ENCODE results near the gene DEFB129.
"Not testable (repeated sequence)": the region's sequence is repeated elsewhere in the genome, so short reads cannot be mapped to it uniquely, and the experiment has no call there.

Gene DEFB129

GRCh38 chr20:237489-237888 is 10.4 kb downstream of the DEFB129 start:
- H3K4me3 ChIP-seq (ENCODE audit: low read depth, low read length), result peak overlapping the region; percentile 22
- TF ChIP-seq POLR2A (IDR thresholded peaks at IDR 0.05; ENCODE audit: extremely low read depth, insufficient read length), result no peak
- TF ChIP-seq, protein P1, sequence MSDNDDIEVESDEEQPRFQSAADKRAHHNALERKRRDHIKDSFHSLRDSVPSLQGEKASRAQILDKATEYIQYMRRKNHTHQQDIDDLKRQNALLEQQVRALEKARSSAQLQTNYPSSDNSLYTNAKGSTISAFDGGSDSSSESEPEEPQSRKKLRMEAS (IDR thresholded peaks at IDR 0.05; ENCODE audit: low read depth, low read length), result no peak
- TF ChIP-seq, protein P2, sequence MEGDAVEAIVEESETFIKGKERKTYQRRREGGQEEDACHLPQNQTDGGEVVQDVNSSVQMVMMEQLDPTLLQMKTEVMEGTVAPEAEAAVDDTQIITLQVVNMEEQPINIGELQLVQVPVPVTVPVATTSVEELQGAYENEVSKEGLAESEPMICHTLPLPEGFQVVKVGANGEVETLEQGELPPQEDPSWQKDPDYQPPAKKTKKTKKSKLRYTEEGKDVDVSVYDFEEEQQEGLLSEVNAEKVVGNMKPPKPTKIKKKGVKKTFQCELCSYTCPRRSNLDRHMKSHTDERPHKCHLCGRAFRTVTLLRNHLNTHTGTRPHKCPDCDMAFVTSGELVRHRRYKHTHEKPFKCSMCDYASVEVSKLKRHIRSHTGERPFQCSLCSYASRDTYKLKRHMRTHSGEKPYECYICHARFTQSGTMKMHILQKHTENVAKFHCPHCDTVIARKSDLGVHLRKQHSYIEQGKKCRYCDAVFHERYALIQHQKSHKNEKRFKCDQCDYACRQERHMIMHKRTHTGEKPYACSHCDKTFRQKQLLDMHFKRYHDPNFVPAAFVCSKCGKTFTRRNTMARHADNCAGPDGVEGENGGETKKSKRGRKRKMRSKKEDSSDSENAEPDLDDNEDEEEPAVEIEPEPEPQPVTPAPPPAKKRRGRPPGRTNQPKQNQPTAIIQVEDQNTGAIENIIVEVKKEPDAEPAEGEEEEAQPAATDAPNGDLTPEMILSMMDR (IDR thresholded peaks at IDR 0.05; ENCODE audit: low read depth, low read length), result no peak
- TF ChIP-seq MYC (IDR thresholded peaks at IDR 0.05; ENCODE audit: low read depth, low read length), result no peak
- peak; percentile 87 for DNase-seq (ENCODE audit: low read depth)

DNA sequence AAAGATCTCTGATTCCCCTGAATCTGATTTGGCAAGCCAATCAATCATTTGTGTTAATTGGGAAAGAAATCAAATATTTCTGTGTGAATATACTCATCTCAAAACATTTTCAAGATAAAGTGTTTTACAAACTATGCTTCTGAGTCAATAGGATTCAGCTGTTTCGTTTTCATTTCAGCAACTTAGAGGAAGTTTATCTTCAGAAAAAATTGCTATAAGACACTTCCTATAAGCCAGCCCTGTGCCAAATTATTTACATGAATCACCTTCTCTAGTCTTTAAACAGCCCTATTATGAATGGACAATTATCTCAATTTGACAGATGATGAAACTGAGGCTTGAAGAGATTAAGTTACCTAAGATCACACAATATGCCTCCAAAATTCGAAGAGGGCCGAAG is 10.9 kb downstream of the DEFB129 start:
- TF ChIP-seq, protein P1 (IDR thresholded peaks at IDR 0.05; ENCODE audit: low read depth, low read length), result no peak
- TF ChIP-seq MYC (IDR thresholded peaks at IDR 0.05; ENCODE audit: low read depth, low read length), result no peak
- TF ChIP-seq POLR2A (IDR thresholded peaks at IDR 0.05; ENCODE audit: extremely low read depth, insufficient read length), result no peak
- TF ChIP-seq, protein P2 (IDR thresholded peaks at IDR 0.05; ENCODE audit: low read depth, low read length), result no peak
- DNase-seq (ENCODE audit: low read depth), result peak; percentile 44
- peak overlapping the region; percentile 22 for H3K4me3 ChIP-seq (ENCODE audit: low read depth, low read length)

DNA sequence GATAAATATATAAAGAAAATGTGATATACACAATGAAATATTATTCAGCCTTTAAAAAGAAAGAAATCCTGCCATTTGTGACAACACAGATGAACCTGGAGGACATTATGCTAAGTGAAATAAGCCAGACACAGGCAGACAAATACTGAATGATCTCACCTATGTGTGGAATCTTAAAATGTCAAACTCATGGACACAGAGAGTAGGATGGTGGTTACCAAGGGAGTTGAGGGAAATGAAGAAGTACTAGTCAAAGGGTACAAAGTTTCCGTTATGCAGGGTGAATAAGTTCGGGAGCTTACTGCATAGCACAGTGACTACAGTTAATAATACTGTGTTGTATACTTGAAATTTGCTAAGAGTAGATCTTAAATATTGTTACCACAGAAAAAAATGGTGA is 15.8 kb downstream of the DEFB129 start:
- TF ChIP-seq POLR2A (IDR thresholded peaks at IDR 0.05; ENCODE audit: extremely low read depth, insufficient read length), result no peak
- TF ChIP-seq, protein P1 (IDR thresholded peaks at IDR 0.05; ENCODE audit: low read depth, low read length), result no peak
- TF ChIP-seq, protein P2 (IDR thresholded peaks at IDR 0.05; ENCODE audit: low read depth, low read length), result no peak
- TF ChIP-seq MYC (IDR thresholded peaks at IDR 0.05; ENCODE audit: low read depth, low read length), result no peak
- DNase-seq (ENCODE audit: low read depth), result no peak
- H3K4me3 ChIP-seq (ENCODE audit: low read depth, low read length), result no peak overlapping the region

GRCh38 chr20:251354-251753 is 24.3 kb downstream of the DEFB129 start:
- no peak for TF ChIP-seq POLR2A (IDR thresholded peaks at IDR 0.05; ENCODE audit: extremely low read depth, insufficient read length)
- TF ChIP-seq, protein P1 (IDR thresholded peaks at IDR 0.05; ENCODE audit: low read depth, low read length), result no peak
- TF ChIP-seq MYC (IDR thresholded peaks at IDR 0.05; ENCODE audit: low read depth, low read length), result no peak
- TF ChIP-seq, protein P2 (IDR thresholded peaks at IDR 0.05; ENCODE audit: low read depth, low read length), result no peak
- no peak overlapping the region for H3K4me3 ChIP-seq (ENCODE audit: low read depth, low read length)

DNA sequence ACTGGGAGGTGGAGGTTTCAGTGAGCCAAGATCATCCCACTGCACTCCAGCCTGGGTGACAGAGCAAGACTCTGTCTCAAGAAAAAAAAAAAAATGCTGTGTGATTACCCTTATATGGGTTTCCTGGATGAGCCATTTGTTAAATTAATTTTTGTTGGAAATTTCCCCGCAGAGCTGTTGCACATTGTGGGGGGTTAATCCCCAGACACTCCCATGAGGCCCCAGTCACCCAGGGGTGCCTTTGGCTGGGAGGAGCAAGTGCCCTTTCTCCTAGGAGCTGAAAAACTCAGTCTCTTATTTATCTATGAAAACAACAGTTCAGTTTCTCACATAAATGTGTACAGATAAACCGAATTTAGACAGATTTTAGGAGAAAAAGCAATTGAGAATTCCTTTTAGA is 25.7 kb downstream of the DEFB129 start:
- H3K4me3 ChIP-seq (ENCODE audit: low read depth, low read length), result no peak overlapping the region
- peak; percentile 47 for DNase-seq (ENCODE audit: low read depth)
- TF ChIP-seq, protein P1 (IDR thresholded peaks at IDR 0.05; ENCODE audit: low read depth, low read length), result no peak

More at GRCh38 chr20:251354-251753, 24.3 kb downstream of the DEFB129 start:
- peak; percentile 24 for DNase-seq (ENCODE audit: low read depth)

DNA sequence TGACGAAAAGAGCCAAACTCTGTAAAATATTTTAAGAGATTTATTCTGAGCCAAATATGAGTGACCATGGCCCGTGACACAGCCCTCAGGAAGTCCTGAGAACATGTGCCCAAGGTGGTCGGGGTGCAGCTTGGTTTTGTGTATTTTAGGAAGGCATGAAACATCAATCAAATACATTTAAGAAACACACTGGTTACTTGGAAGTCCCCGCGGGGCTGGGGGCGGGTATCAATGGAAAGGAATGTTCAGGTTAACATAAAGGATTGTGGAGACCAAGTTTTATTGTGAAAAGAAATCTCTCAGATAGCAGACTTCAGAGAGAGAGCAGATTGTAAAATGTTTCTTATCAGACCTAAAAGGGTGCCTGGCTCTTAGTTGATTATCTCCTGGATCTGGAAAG is 26.4 kb downstream of the DEFB129 start:
- H3K4me3 ChIP-seq (ENCODE audit: low read depth, low read length); DNase-seq (ENCODE audit: low read depth): not testable (repeated sequence)

DNA sequence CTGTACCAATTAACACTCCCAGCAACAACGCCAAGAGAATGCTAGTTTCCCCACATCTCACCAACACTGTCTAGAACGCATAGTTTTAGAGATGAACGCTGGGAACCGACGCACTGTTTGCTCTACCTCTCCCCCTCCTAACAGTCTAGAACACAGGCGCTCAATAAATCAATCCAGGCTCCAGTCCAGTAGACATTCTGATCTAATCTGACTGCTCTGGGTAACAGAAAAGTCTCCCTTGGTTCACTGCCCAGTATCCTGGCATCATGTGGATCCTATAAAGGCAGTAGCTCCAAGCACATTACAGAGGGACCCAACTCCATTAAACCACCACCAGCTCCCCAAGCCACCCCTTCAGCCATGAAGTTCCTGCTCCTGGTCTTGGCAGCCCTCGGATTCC is 30.4 kb downstream of the DEFB129 start, which contains the start of gene DEFB132:
Gene DEFB132 (plus strand): TSS at position 306 of the 400 bp plus-strand sequence. CDS start 55 bp downstream, at position 361.
- no peak within 1 kb of the TSS for H3K4me3 ChIP-seq (ENCODE audit: low read depth, low read length)
- no peak for DNase-seq (ENCODE audit: low read depth)
- no peak for TF ChIP-seq POLR2A (IDR thresholded peaks at IDR 0.05; ENCODE audit: extremely low read depth, insufficient read length)
- TF ChIP-seq MYC (IDR thresholded peaks at IDR 0.05; ENCODE audit: low read depth, low read length), result no peak
- TF ChIP-seq, protein P2 (IDR thresholded peaks at IDR 0.05; ENCODE audit: low read depth, low read length), result no peak
- TF ChIP-seq, protein P1 (IDR thresholded peaks at IDR 0.05; ENCODE audit: low read depth, low read length), result no peak
